GM12872 (cell line): Measurements from ENCODE around the gene TEX2.

Source experiments
- CTCF ChIP-seq: IDR thresholded peaks from 3 replicates; pipeline ENCODE4 v1.5.1; 2011; ENCODE audit warnings: low read depth, mild to moderate bottlenecking, low read length, moderate library complexity; ENCODE audit not compliant: insufficient read depth

Gene TEX2

GRCh38 chr17:64187093-64187895 is 75.8 kb downstream of the TEX2 start:
- no peak for TF ChIP-seq CTCF

- no peak for TF ChIP-seq CTCF
Measured at GRCh38 chr17:64186171-64187092, 76.6 kb downstream of the TEX2 start.

DNA sequence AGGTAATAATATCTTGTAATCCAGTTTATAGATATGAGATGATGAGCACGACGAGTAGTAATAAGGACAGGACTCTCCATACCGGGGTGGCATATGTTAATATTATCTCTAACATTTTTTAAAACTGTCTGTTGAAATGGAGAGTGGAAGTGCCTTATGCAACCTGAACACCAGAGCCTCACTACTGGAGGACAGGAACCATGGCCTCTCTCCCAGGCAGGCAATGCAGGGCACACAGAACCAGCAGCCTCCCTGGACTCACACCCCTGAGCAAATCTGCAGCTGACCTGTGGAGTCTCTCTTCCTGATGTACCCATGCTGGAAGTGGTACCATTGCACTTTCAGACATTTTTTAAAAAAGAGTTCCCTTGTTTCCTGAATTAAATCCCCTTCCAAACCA is 78.0 kb downstream of the TEX2 start:
- no peak for TF ChIP-seq CTCF

- TF ChIP-seq CTCF = no peak
Measured at GRCh38 chr17:64183815-64184214, 79.2 kb downstream of the TEX2 start.

- no peak for TF ChIP-seq CTCF
Measured at GRCh38 chr17:64182325-64183012, 80.6 kb downstream of the TEX2 start.

GRCh38 chr17:64180089-64181073 is 82.7 kb downstream of the TEX2 start:
- TF ChIP-seq CTCF = no peak
